ENCODE results near the gene CPA3.

The CPA3 gene

DNA sequence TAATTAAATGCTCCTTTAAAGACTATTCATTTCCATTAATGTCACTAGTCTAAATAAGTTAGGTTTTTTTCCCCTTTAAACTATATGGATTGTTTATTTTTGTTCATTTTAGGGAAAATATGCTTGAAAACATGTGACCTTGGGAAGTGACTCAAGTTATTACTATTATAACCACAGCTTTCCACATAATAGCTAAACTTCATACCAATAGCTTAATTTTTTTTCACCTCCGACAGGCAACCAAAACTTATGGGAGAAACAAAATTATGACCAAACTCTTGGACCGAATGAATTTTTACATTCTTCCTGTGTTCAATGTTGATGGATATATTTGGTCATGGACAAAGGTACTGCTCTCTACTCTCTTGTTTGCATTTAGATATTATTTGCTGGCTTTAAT, 16.2 kb downstream of the CPA3 start:
- Mint-ChIP-seq H3K4me3 (no peak overlapping the region), H3K36me3 (no peaks in the 10 kb centered on the region)

DNA sequence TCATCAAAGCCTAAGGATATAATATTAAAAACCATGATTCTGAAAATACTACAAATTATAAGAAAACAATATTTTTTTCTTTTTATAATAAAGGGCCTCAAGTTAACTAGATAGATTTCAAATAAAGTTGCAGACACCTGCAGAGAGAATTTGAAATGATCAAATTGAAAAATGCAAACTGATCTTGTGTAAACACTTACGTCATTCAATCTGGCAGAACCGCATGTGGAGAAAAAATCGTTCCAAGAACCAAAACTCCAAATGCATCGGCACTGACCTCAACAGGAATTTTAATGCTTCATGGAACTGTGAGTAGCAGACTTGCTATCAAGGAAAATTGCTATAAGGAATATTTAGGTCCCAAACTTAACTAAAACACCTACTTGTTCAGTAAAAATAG, 17.2 kb downstream of the CPA3 start:
- Mint-ChIP-seq H3K4me3 (no peak overlapping the region), H3K9me3 (ENCODE audit: low read depth) (no peaks in the 10 kb centered on the region), H3K36me3 (no peaks in the 10 kb centered on the region), H3K27me3 (peaks cover 3% of the 10 kb centered on the region), H3K27ac (no peak overlapping the region), H3K4me1 (ENCODE audit: low read depth) (no peaks in the 10 kb centered on the region)

More for the DNA sequence above, 16.2 kb downstream of the CPA3 start:
- H3K27ac Mint-ChIP-seq = no peak overlapping the region
- H3K4me1 Mint-ChIP-seq (ENCODE audit: low read depth) = no peaks in the 10 kb centered on the region
- peaks cover 5% of the 10 kb centered on the region for H3K27me3 Mint-ChIP-seq
- H3K9me3 Mint-ChIP-seq (ENCODE audit: low read depth) = no peaks in the 10 kb centered on the region

DNA sequence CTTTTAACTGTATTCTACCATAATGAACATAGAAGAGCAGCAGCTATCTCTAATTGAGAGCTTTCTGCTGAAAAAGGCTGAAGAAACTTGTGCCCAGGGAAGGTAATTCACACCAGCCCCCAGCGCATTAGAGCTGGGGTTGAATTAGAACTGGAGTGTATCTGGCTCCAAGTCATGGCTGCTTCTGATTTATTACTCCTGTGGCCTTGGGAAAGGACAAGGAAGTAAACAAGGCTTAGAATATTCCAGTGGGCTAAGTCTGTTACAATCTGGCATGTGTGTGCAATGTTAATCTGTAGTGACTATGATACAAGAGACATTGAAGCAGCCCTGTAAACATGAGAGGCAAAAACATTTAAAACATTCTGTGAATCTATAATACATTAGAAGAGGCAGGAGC, 18.1 kb downstream of the CPA3 start:
- H3K4me3 Mint-ChIP-seq = no peak overlapping the region
- no peaks in the 10 kb centered on the region for H3K9me3 Mint-ChIP-seq (ENCODE audit: low read depth)
- no peaks in the 10 kb centered on the region for H3K36me3 Mint-ChIP-seq
- no peak overlapping the region for H3K27ac Mint-ChIP-seq
- no peaks in the 10 kb centered on the region for H3K4me1 Mint-ChIP-seq (ENCODE audit: low read depth)
- H3K27me3 Mint-ChIP-seq = peaks cover 4% of the 10 kb centered on the region

DNA sequence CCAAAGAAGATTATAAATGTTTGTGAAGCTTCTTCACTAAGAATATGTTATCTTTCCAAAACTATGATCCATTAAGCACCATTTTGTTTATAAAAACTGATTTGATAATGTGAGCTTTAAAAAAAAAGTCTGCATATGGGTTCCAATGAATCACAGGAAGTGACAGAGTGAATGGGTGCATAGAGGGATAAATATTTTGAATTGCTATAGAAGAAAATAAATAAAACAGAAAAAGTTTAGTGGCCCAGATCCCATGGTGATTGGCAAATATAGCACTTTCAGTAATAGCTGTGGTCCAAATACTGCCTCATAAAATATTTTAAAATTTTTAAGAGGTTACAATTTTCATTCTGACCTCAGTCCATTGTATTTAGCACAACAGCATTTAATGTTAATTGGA, 19.2 kb downstream of the CPA3 start:
- Mint-ChIP-seq H3K27me3 (peaks cover 7% of the 10 kb centered on the region), H3K27ac (no peak overlapping the region), H3K9me3 (ENCODE audit: low read depth) (no peaks in the 10 kb centered on the region), H3K4me3 (no peak overlapping the region), H3K36me3 (no peaks in the 10 kb centered on the region), H3K4me1 (ENCODE audit: low read depth) (no peaks in the 10 kb centered on the region)

DNA sequence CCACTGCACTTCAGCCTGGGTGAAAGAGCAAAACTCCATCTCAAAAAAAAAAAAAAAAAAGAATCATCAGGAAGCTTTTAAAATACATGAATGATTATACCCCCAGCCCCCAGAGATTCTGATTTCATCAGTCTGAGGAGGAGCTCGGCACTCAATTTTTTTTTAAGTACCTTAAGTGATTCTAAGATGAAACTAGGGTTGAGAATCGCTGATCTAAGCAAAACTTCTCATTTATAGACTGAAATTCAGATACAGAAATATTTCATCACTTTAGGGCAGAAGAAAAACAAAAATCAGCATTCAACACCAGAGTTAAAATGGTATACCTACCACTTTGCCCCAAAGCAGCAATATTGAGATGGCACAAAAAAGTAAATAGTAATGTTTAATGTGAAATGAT, 24.7 kb downstream of the CPA3 start:
- H3K4me3 Mint-ChIP-seq = no peak overlapping the region
- no peaks in the 10 kb centered on the region for H3K36me3 Mint-ChIP-seq
- H3K27me3 Mint-ChIP-seq = peaks cover 9% of the 10 kb centered on the region
- H3K27ac Mint-ChIP-seq = no peak overlapping the region
- H3K9me3 Mint-ChIP-seq (ENCODE audit: low read depth) = peaks cover 4% of the 10 kb centered on the region
- H3K4me1 Mint-ChIP-seq (ENCODE audit: low read depth) = no peaks in the 10 kb centered on the region

DNA sequence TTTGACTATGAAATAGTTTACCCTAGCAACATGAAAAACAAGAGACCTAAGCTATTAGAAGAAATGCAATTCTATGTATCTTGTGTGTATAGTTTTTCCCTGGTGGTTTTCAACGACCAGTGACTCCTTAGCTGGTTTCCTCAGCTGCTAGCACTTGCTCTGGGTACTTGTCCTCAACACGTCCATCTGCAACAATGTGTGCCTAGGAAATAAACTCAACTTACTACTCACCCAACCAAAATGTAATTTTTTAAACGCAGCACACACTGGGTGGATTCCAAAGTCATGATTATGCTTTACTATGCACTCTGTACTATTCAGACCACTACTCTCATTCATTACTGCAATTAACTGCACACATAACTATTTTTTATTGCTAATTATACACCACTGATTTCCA, 31.0 kb downstream of the CPA3 start:
- H3K9me3 Mint-ChIP-seq (ENCODE audit: low read depth) = peaks cover 4% of the 10 kb centered on the region
- H3K27ac Mint-ChIP-seq = no peak overlapping the region
- peaks cover 3% of the 10 kb centered on the region for H3K27me3 Mint-ChIP-seq
- no peak overlapping the region for H3K4me3 Mint-ChIP-seq
- H3K4me1 Mint-ChIP-seq (ENCODE audit: low read depth) = no peaks in the 10 kb centered on the region
- H3K36me3 Mint-ChIP-seq = no peaks in the 10 kb centered on the region

DNA sequence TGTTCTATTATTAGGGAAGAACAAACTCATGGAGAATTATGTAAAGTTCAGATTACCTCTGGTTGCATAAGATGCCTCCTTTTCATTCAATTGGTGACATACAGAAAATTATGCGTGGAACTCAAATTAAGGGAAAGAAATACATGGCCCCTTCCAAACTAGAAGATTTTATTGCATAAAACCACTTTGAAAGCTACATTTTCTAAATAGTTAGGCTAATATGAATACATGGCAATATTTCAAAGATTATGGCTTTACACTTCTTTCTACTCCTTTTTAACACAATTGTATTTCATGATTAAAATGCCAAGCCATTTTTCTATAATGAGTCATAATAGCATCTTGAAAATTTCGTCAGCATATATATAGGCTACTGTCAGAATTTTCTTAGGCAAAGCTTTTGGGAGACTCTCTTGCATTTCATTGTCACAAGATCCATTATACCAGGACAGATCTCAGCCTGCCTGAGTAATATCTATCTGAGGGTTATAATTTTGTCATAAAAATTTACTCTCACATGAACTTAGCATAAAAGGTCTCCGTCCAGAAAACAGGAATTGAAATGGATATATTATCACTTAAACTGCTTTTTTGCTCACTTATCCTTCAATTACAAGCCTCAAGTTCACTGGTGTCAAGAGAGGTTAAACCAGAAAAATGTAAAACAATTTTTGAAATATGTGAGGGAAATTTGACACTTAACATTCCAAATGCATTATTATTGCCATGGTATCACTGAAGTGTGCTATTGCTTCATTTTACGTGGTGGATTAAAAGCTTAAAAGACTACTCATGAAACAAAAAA, 37.1 kb downstream of the CPA3 start:
- Mint-ChIP-seq H3K27ac (no peak overlapping the region), H3K9me3 (ENCODE audit: low read depth) (no peaks in the 10 kb centered on the region), H3K36me3 (no peaks in the 10 kb centered on the region), H3K4me3 (no peak overlapping the region), H3K27me3 (peaks cover 11% of the 10 kb centered on the region), H3K4me1 (ENCODE audit: low read depth) (no peaks in the 10 kb centered on the region)

DNA sequence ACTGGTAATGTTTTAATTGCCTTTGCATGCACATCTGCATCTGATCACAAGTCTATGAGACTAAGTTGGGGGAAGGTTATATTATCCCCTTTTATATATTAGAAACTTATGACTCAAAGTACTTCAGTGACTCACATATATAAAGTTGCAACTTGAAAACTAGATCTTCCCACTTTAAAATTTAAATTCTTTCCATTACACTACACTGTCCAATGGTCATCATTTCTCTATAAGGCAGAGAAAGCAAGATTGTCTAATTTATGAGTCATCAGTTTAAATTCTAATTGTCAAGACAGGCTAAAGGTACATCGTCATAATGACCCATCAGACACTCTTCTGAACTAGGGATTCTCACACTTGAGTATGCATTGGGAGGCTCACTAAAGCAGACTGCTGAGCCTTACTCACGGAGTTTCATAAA, 37.9 kb downstream of the CPA3 start:
- Mint-ChIP-seq H3K9me3 (ENCODE audit: low read depth) (no peaks in the 10 kb centered on the region), H3K4me3 (no peak overlapping the region), H3K27me3 (peaks cover 12% of the 10 kb centered on the region), H3K27ac (no peak overlapping the region), H3K36me3 (no peaks in the 10 kb centered on the region), H3K4me1 (ENCODE audit: low read depth) (no peaks in the 10 kb centered on the region)

DNA sequence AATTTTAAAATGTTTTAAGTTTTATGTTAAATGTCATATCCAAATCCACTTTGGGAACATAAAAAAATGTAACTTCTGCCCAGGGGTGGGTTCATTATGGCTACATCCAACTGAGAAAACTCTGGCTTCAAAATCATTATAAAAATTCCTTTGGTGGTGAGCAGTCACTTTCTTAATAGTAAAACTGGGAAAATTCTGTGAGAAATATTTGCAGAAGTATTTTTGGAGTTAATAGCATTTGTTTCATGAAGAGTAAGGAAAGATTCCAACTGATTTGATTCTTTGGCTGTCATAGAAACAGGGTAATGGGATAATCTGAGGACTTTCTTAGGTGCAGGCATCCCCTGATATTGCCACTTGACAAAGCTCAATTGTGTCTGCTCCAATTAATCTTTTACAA, 38.8 kb downstream of the CPA3 start:
- Mint-ChIP-seq H3K4me3 (no peak overlapping the region), H3K27ac (no peak overlapping the region), H3K36me3 (no peaks in the 10 kb centered on the region), H3K27me3 (peaks cover 14% of the 10 kb centered on the region), H3K4me1 (ENCODE audit: low read depth) (no peaks in the 10 kb centered on the region), H3K9me3 (ENCODE audit: low read depth) (no peaks in the 10 kb centered on the region)

DNA sequence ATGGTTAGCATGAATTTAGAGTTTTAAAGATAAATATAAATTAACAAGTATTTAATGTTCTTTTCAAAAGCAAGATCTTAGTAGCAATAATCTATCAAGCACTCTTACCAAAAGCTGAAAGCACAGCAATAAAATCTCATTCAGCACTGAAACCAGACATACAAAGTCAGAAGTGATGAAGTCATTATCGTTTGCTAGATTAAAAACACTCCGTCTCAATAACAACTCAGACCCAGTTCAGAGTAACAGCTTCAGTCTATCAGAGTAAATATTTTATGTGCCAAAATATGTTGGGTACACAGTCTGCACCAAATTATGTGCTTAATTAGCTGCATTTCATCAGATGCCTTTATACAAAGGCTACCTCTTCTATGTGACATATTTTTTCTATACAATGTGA, 41.6 kb downstream of the CPA3 start:
- Mint-ChIP-seq H3K27me3 (peaks cover 19% of the 10 kb centered on the region), H3K36me3 (no peaks in the 10 kb centered on the region), H3K27ac (no peak overlapping the region), H3K9me3 (ENCODE audit: low read depth) (no peaks in the 10 kb centered on the region), H3K4me1 (ENCODE audit: low read depth) (no peaks in the 10 kb centered on the region), H3K4me3 (no peak overlapping the region)

DNA sequence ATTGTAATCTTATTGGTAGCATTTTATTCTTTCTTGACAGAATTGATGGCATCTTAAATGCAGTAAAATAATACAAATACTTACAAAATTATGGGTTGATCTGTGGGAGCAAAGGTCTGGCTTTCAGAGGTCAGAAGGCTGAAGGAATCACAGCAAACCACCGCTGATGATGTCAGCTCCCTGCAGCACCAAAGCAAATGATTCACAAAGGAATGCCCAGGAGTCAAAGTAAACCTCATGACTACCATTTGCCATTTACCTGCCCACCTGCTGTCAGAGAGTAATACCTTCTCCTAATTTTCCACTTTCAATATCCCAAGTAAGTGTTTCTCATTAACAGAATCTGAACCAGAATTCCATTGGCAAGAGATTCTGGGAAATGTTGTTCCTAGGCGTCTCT, 46.1 kb downstream of the CPA3 start:
- Mint-ChIP-seq H3K9me3 (ENCODE audit: low read depth) (no peaks in the 10 kb centered on the region), H3K4me3 (no peak overlapping the region), H3K27me3 (peaks cover 14% of the 10 kb centered on the region), H3K4me1 (ENCODE audit: low read depth) (no peaks in the 10 kb centered on the region), H3K27ac (no peak overlapping the region), H3K36me3 (no peaks in the 10 kb centered on the region)

DNA sequence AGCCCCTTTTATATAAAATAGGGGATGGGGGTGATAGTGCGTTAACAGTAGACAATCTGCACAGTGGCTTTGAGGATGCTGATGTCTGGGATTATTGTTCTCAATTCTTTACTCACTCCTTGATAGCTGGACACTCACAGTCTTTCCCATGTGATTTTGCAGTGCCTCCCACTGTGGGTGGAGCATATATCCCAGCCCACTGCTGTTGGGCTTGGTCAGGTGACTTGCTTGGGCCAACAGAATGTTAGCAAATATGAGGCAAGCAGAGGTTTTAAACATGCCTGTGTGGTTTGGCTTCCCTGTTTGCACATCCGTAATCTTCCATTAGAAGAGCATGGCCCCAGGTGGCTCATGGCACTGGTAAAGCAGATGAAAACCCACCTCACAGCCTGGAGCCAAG, 46.5 kb downstream of the CPA3 start:
- Mint-ChIP-seq H3K4me1 (ENCODE audit: low read depth) (no peaks in the 10 kb centered on the region), H3K27me3 (peaks cover 13% of the 10 kb centered on the region), H3K9me3 (ENCODE audit: low read depth) (no peaks in the 10 kb centered on the region), H3K4me3 (no peak overlapping the region), H3K27ac (no peak overlapping the region), H3K36me3 (no peaks in the 10 kb centered on the region)

DNA sequence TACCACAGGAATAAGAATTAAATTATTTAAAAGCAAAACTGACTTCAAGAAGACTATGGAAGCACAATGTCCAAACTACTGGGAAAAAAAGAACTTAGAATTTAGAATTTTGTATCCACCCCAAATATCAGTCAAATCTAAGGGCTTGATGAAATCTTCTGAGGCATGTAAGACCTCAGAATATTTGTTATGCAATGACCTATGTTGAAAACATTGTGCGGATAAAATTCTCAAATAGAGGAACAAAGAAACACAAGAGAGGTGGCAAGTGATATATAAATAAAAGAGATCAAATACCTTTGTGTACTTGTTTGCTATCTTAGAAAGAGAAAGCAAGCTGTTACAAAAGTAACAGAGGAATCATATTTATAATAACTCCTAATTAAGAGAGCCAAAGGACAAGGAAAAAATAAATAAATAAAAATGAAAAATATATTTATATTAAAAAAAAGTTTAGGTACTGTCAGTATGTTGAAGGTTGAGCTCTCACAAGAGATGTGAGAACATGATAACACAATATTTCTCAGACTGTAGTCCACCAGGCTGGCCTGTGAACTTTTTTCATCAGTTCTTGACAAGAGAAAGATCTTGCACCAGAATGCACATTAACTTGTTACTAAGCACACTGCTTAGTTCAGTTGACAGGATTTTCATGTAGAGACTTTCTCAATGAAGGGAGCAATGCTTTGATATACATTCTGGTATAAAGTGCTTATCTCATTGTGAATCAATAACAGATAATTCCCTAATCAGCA, 50.0 kb downstream of the CPA3 start:
- H3K36me3 Mint-ChIP-seq = no peaks in the 10 kb centered on the region
- H3K4me3 Mint-ChIP-seq = no peak overlapping the region
- no peak overlapping the region for H3K27ac Mint-ChIP-seq
- H3K4me1 Mint-ChIP-seq (ENCODE audit: low read depth) = no peaks in the 10 kb centered on the region
- H3K9me3 Mint-ChIP-seq (ENCODE audit: low read depth) = peaks cover 5% of the 10 kb centered on the region
- peaks cover 4% of the 10 kb centered on the region for H3K27me3 Mint-ChIP-seq

DNA sequence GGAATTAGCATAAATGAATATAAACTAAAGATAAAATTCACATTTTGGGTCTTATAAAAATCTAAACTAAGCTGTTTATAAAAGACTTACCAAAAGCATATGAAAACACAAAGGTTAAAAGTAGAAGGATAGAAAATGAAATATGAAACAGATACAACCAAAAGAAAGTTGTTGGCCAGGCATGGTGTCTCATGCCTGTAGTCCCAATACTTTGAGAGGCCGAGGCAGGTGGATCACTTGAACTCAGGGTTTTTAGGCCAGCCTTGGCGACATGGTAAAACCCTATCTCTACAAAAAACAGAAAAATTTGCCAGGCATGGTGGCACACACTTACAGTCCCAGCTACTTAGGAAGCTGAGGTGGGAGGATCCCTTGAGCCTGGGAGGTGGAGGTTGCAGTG, 51.0 kb downstream of the CPA3 start:
- H3K4me1 Mint-ChIP-seq (ENCODE audit: low read depth) = no peaks in the 10 kb centered on the region
- no peaks in the 10 kb centered on the region for H3K36me3 Mint-ChIP-seq
- no peak overlapping the region for H3K4me3 Mint-ChIP-seq
- H3K27ac Mint-ChIP-seq = no peak overlapping the region
- H3K27me3 Mint-ChIP-seq = peaks cover 6% of the 10 kb centered on the region
- H3K9me3 Mint-ChIP-seq (ENCODE audit: low read depth) = peaks cover 5% of the 10 kb centered on the region

DNA sequence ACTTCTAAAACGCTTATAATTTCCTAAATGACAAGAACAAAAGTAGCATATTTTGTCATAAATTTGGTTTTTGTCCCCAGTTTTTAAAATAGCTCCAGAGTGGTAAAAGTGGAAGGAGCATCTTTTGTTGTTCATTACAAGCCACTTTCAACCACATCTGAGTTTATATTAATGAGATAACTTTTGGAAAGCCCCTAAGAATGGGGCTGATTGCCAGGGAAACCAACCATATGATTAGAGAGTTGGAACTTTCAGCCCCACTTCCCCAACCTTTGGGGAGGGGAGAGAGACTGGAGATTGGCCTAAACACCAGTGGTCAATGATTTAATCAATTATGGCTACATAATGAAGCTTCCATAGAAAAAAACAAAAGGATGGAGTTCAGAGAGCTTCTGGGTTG, 57.4 kb downstream of the CPA3 start:
- Mint-ChIP-seq H3K36me3 (no peaks in the 10 kb centered on the region), H3K4me3 (no peak overlapping the region), H3K27ac (no peak overlapping the region), H3K27me3 (peaks cover 4% of the 10 kb centered on the region), H3K9me3 (ENCODE audit: low read depth) (peaks cover 9% of the 10 kb centered on the region), H3K4me1 (ENCODE audit: low read depth) (no peaks in the 10 kb centered on the region)

DNA sequence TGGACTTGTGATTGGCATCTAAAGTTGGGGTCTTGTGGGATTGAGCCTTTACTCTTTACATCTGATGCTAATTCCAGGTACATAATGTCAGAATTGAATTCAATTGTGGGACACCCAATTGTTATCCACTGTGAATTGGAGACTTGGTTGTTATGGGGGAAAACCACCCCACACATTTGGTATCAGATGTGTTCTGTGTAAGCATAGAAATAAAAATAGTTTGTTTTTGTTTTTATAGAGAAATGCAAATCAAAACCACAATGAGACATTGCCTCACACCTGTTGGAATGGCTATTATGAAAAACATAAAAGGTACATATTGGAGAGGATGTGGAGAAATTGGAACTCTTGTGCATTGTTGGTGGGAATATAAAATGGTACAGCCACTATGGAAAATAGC, 58.5 kb downstream of the CPA3 start:
- H3K27me3 Mint-ChIP-seq = peaks cover 4% of the 10 kb centered on the region
- H3K36me3 Mint-ChIP-seq = no peaks in the 10 kb centered on the region
- no peak overlapping the region for H3K4me3 Mint-ChIP-seq
- H3K27ac Mint-ChIP-seq = no peak overlapping the region
- peaks cover 8% of the 10 kb centered on the region for H3K9me3 Mint-ChIP-seq (ENCODE audit: low read depth)
- H3K4me1 Mint-ChIP-seq (ENCODE audit: low read depth) = no peaks in the 10 kb centered on the region
